HL-60 (cell line): ENCODE data around the gene OSBPL10.

Experiments
- GABPA ChIP-seq: IDR thresholded peaks from 2 replicates; pipeline ENCODE4 v1.6.1; 2012; ENCODE audit warnings: low read depth
- POLR2AphosphoS5 ChIP-seq: IDR thresholded peaks from 2 replicates; pipeline ENCODE4 v1.6.1; 2012; ENCODE audit warnings: low read depth
- SPI1 ChIP-seq: IDR thresholded peaks from 2 replicates; pipeline ENCODE4 v1.6.1; 2012; ENCODE audit warnings: low read depth, mild to moderate bottlenecking, borderline replicate concordance
- TF ChIP-seq, protein P1 (sequence below): IDR thresholded peaks from one replicate; pipeline ENCODE4 v1.5.1; 2011; ENCODE audit warnings: low read length, control low read depth, inconsistent platforms; ENCODE audit not compliant: insufficient read depth
- TF ChIP-seq, protein P2 (sequence below): IDR thresholded peaks from 2 replicates; pipeline ENCODE4 v1.6.1; 2012; ENCODE audit warnings: low read depth; ENCODE audit not compliant: insufficient replicate concordance

DNA sequence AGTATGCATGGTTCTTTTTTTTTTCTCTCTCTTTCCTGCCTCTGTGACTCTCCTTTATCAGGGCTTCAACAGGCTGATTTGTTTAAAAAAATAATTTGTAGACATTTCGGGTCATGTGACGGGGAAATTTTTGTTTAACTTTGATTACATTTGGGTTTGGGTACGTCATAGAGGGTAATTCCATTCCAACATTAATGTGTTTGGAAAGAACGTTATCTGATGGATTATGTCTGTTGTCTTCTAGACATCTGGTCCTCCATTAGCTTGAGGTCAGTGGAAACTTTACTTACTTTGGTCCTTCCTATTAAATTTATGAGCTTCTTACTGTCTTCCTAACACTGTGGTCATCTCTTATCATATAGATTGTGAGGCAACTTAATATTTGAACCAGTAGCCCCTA is 367.4 kb downstream of the OSBPL10 start:
- no peak for TF ChIP-seq POLR2AphosphoS5
- TF ChIP-seq, protein P1, sequence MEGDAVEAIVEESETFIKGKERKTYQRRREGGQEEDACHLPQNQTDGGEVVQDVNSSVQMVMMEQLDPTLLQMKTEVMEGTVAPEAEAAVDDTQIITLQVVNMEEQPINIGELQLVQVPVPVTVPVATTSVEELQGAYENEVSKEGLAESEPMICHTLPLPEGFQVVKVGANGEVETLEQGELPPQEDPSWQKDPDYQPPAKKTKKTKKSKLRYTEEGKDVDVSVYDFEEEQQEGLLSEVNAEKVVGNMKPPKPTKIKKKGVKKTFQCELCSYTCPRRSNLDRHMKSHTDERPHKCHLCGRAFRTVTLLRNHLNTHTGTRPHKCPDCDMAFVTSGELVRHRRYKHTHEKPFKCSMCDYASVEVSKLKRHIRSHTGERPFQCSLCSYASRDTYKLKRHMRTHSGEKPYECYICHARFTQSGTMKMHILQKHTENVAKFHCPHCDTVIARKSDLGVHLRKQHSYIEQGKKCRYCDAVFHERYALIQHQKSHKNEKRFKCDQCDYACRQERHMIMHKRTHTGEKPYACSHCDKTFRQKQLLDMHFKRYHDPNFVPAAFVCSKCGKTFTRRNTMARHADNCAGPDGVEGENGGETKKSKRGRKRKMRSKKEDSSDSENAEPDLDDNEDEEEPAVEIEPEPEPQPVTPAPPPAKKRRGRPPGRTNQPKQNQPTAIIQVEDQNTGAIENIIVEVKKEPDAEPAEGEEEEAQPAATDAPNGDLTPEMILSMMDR: no peak
- no peak for TF ChIP-seq GABPA
- TF ChIP-seq, protein P2, sequence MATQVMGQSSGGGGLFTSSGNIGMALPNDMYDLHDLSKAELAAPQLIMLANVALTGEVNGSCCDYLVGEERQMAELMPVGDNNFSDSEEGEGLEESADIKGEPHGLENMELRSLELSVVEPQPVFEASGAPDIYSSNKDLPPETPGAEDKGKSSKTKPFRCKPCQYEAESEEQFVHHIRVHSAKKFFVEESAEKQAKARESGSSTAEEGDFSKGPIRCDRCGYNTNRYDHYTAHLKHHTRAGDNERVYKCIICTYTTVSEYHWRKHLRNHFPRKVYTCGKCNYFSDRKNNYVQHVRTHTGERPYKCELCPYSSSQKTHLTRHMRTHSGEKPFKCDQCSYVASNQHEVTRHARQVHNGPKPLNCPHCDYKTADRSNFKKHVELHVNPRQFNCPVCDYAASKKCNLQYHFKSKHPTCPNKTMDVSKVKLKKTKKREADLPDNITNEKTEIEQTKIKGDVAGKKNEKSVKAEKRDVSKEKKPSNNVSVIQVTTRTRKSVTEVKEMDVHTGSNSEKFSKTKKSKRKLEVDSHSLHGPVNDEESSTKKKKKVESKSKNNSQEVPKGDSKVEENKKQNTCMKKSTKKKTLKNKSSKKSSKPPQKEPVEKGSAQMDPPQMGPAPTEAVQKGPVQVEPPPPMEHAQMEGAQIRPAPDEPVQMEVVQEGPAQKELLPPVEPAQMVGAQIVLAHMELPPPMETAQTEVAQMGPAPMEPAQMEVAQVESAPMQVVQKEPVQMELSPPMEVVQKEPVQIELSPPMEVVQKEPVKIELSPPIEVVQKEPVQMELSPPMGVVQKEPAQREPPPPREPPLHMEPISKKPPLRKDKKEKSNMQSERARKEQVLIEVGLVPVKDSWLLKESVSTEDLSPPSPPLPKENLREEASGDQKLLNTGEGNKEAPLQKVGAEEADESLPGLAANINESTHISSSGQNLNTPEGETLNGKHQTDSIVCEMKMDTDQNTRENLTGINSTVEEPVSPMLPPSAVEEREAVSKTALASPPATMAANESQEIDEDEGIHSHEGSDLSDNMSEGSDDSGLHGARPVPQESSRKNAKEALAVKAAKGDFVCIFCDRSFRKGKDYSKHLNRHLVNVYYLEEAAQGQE: no peak
- TF ChIP-seq SPI1: no peak
